H9 (cell line): ENCODE data around the gene ELAVL1. TPM values are rescaled to one million over a fixed set of nuclear protein-coding genes. Genes with fewer than 3 reads are reported as not detected.
A peak's percentile ranks its signal among the peaks of the same experiment; 100 is the strongest.

Experiments
- DNase-seq: peaks from one replicate; pipeline ENCODE4 v3.0.0-alpha.2; 2017
- H2AFZ ChIP-seq: one replicate; pipeline ENCODE4 v1.6.1; 2013; ENCODE audit warnings: mild to moderate bottlenecking, low read length, control low read depth, moderate library complexity
- H2AK5ac ChIP-seq: 2 replicates; pipeline ENCODE4 v1.6.1; 2013; ENCODE audit warnings: low read length, control low read depth, mixed read lengths; ENCODE audit not compliant: insufficient read length
- H2BK120ac ChIP-seq: one replicate; pipeline ENCODE4 v1.6.1; 2013; ENCODE audit warnings: low read depth, mild to moderate bottlenecking, low read length, control low read depth, inconsistent platforms; ENCODE audit not compliant: poor library complexity, severe bottlenecking
- H2BK12ac ChIP-seq: 2 replicates; pipeline ENCODE4 v1.6.1; 2013; ENCODE audit warnings: low read length, control low read depth, mixed read lengths, low read depth; ENCODE audit not compliant: insufficient read length
- H2BK15ac ChIP-seq: 2 replicates; pipeline ENCODE4 v1.6.1; 2013; ENCODE audit warnings: low read depth, low read length, control low read depth
- H2BK20ac ChIP-seq: one replicate; pipeline ENCODE4 v1.6.1; 2013; ENCODE audit warnings: low read depth, mild to moderate bottlenecking, low read length, control low read depth, inconsistent platforms; ENCODE audit not compliant: poor library complexity, severe bottlenecking
- H2BK5ac ChIP-seq: 2 replicates; pipeline ENCODE4 v1.6.1; 2013; ENCODE audit warnings: low read length, control low read depth, mixed read lengths; ENCODE audit not compliant: insufficient read length
- H3K14ac ChIP-seq: 2 replicates; pipeline ENCODE4 v1.6.1; 2013; ENCODE audit warnings: low read length, control low read depth; ENCODE audit not compliant: insufficient read depth
- H3K18ac ChIP-seq: 2 replicates; pipeline ENCODE4 v1.6.1; 2013; ENCODE audit warnings: low read depth, mild to moderate bottlenecking, mixed read lengths, low read length, control low read depth; ENCODE audit not compliant: insufficient read length
- H3K23ac ChIP-seq: 2 replicates; pipeline ENCODE4 v1.6.1; 2013; ENCODE audit warnings: low read length, control low read depth, mixed read lengths, low read depth; ENCODE audit not compliant: insufficient read length
- H3K23me2 ChIP-seq: 2 replicates; pipeline ENCODE4 v1.6.1; 2013; ENCODE audit warnings: low read depth, mild to moderate bottlenecking, mixed read lengths, low read length, control low read depth; ENCODE audit not compliant: insufficient read length, poor library complexity, severe bottlenecking
- H3K27ac ChIP-seq: 2 replicates; pipeline ENCODE4 v1.5.1; 2013; ENCODE audit warnings: low read length, control low read depth, mixed read lengths, low read depth; ENCODE audit not compliant: insufficient read length
- H3K27me3 ChIP-seq: 2 replicates; pipeline ENCODE4 v1.6.1; 2013; ENCODE audit warnings: low read length, control low read depth, inconsistent platforms; ENCODE audit not compliant: insufficient read depth
- H3K4ac ChIP-seq: 2 replicates; pipeline ENCODE4 v1.6.1; 2013; ENCODE audit warnings: low read depth, mild to moderate bottlenecking, control low read depth, inconsistent platforms, low read length, moderate library complexity
- H3K4me1 ChIP-seq: 2 replicates; pipeline ENCODE4 v1.6.1; 2013; ENCODE audit warnings: low read length, control low read depth, inconsistent platforms; ENCODE audit not compliant: insufficient read depth
- H3K4me2 ChIP-seq: 2 replicates; pipeline ENCODE4 v1.6.1; 2013; ENCODE audit warnings: low read length, control low read depth, mixed read lengths; ENCODE audit not compliant: insufficient read length, insufficient read depth
- H3K56ac ChIP-seq: 2 replicates; pipeline ENCODE4 v1.6.1; 2013; ENCODE audit warnings: low read depth, mild to moderate bottlenecking, mixed read lengths, low read length, control low read depth; ENCODE audit not compliant: insufficient read length
- H3K79me1 ChIP-seq: 2 replicates; pipeline ENCODE4 v1.6.1; 2013; ENCODE audit warnings: low read depth, mild to moderate bottlenecking, moderate library complexity, low read length, control low read depth, inconsistent platforms; ENCODE audit not compliant: insufficient read depth, poor library complexity, severe bottlenecking
- H3K79me2 ChIP-seq: 2 replicates; pipeline ENCODE4 v1.6.1; 2013; ENCODE audit warnings: low read length, control low read depth, inconsistent platforms; ENCODE audit not compliant: insufficient read depth
- H3K9ac ChIP-seq: 2 replicates; pipeline ENCODE4 v1.6.1; 2013; ENCODE audit warnings: low read length, control low read depth, mixed read lengths; ENCODE audit not compliant: insufficient read length; ENCODE audit errors: extremely low read depth
- H3K9me3 ChIP-seq: one replicate; pipeline ENCODE4 v1.6.1; 2013; ENCODE audit warnings: low read depth, low read length, inconsistent platforms; ENCODE audit not compliant: control insufficient read depth
- H3T11ph ChIP-seq: one replicate; pipeline ENCODE4 v1.6.1; 2013; ENCODE audit warnings: mild to moderate bottlenecking, low read length, control low read depth, inconsistent platforms
- H4K20me1 ChIP-seq: one replicate; pipeline ENCODE4 v1.6.1; 2013; ENCODE audit not compliant: control insufficient read depth, insufficient read length, insufficient read depth
- H4K5ac ChIP-seq: 2 replicates; pipeline ENCODE4 v1.6.1; 2013; ENCODE audit warnings: low read depth, mild to moderate bottlenecking, mixed read lengths, low read length, control low read depth; ENCODE audit not compliant: insufficient read length
- H4K8ac ChIP-seq: replicated peaks from 2 replicates; pipeline ENCODE4 v1.6.1; 2013; ENCODE audit warnings: low read length, control low read depth, mixed read lengths, low read depth; ENCODE audit not compliant: insufficient read length
- H4K91ac ChIP-seq: 2 replicates; pipeline ENCODE4 v1.6.1; 2013; ENCODE audit warnings: low read depth, mild to moderate bottlenecking, moderate library complexity, mixed read lengths, low read length, control low read depth; ENCODE audit not compliant: insufficient read length
- H3K27ac Mint-ChIP-seq, 3 experiments: 2 replicates in 2 of 3; 3 replicates in 1 of 3; pipeline ENCODE4 v1.8.0; 2020 to 2021; ENCODE audit warnings: mixed read lengths in 3 of 3, mild to moderate bottlenecking in 1 of 3, moderate library complexity in 1 of 3
- H3K27me3 Mint-ChIP-seq: 2 replicates; pipeline ENCODE4 v1.8.0; 2021; ENCODE audit warnings: low read depth, mild to moderate bottlenecking, moderate library complexity, mixed read lengths
- H3K36me3 Mint-ChIP-seq, 3 experiments: 2 replicates in 2 of 3; 3 replicates in 1 of 3; pipeline ENCODE4 v1.8.0; 2020 to 2021; ENCODE audit warnings: low read depth in 3 of 3, mixed read lengths in 3 of 3; ENCODE audit not compliant: insufficient read depth in 1 of 3
- H3K4me1 Mint-ChIP-seq, 2 experiments: 2 replicates each; pipeline ENCODE4 v1.8.0; 2020; ENCODE audit warnings: mixed read lengths in 2 of 2
- H3K4me3 Mint-ChIP-seq, 2 experiments: 2 replicates in 1 of 2; 3 replicates in 1 of 2; pipeline ENCODE4 v1.8.0; 2020 to 2021; ENCODE audit warnings: mild to moderate bottlenecking in 2 of 2, mixed read lengths in 2 of 2, moderate library complexity in 1 of 2
- H3K9me3 Mint-ChIP-seq, 2 experiments: 2 replicates in 1 of 2; 3 replicates in 1 of 2; pipeline ENCODE4 v1.8.0; 2020; ENCODE audit warnings: mild to moderate bottlenecking in 2 of 2, mixed read lengths in 2 of 2, moderate library complexity in 1 of 2
- CTCF ChIP-seq: fragments of 200-600 bp; sonication (generic); conservative IDR thresholded peaks from 3 replicates; pipeline ENCODE4 v1.8.0; 2021; ENCODE audit warnings: antibody characterized with exemption, mild to moderate bottlenecking
- WGBS: extraction: QIAGEN DNeasy Blood & Tissue Kit; methylation state at CpG from one replicate; pipeline ENCODE4 v1.1.7; 2013; ENCODE audit warnings: missing lambda C conversion rate, low lambda C conversion rate, mixed read lengths; ENCODE audit not compliant: insufficient read length; ENCODE audit errors: extremely low coverage; 5-methylcytosine and 5-hydroxymethylcytosine counted together
- total RNA-seq: library from RNA; stranded (reverse); gene quantifications from 2 replicates; pipeline ENCODE4 v1.2.1, GENCODE V29; 2021

Gene ELAVL1
- total RNA-seq, 1 experiment from 2014 or later, result 149 TPM

- Histone ChIP-seq H3K79me2 (peaks cover 3% of the 10 kb centered on the region; the same call in 1 of the 2 replicates), H4K5ac (no peak overlapping the region), H3K4ac (no peak overlapping the region), H3K56ac (no peak overlapping the region), H3K27me3 (no peaks in the 10 kb centered on the region), H3K9ac (peak overlapping the region; percentile 31), H3T11ph (no peak overlapping the region), H3K18ac (peak overlapping the region; percentile 3), H2AFZ (no peak overlapping the region), H3K23ac (no peak overlapping the region), H3K4me1 (no peaks in the 10 kb centered on the region), H3K9me3 (no peaks in the 10 kb centered on the region), H4K20me1 (no peaks in the 10 kb centered on the region), H3K23me2 (no peaks in the 10 kb centered on the region), H3K79me1 (peaks cover 9% of the 10 kb centered on the region), H2BK15ac (no peak overlapping the region), H2BK5ac (no peak overlapping the region), H3K14ac (peak overlapping the region; percentile 61; the same call in 1 of the 2 replicates), H3K4me2 (peak overlapping the region; percentile 60), H4K8ac (no peak overlapping the region), H2BK12ac (no peak overlapping the region), H4K91ac (no peak overlapping the region), H2AK5ac (no peak overlapping the region), H2BK120ac (no peak overlapping the region), H3K27ac (no peak overlapping the region), H2BK20ac (no peak overlapping the region)
- no peaks in the 10 kb centered on the region; the same call in 1 of the 2 replicates for H3K27me3 Mint-ChIP-seq
- DNase-seq, result peak; percentile 86
- peaks cover 18 to 28% (median 20%) of the 10 kb centered on the region in 3 experiments for H3K36me3 Mint-ChIP-seq
- no CpG with 5 or more reads among the region's 18 CpGs for WGBS
- H3K4me3 Mint-ChIP-seq, result peak overlapping the region; percentile 90 to 96
- H3K27ac Mint-ChIP-seq, result peak overlapping the region; percentile 99 to 100 (median 99)
- H3K9me3 Mint-ChIP-seq, result peaks cover 0 to 2% of the 10 kb centered on the region in 2 experiments; a peak in 2 of 5 replicates
- TF ChIP-seq CTCF, result peak; percentile 87
- peaks cover 3 to 10% of the 10 kb centered on the region in 2 experiments; a peak in 2 of 4 replicates for H3K4me1 Mint-ChIP-seq
Measured at GRCh38 chr19:7944177-7944761, 61.2 kb downstream of the ELAVL1 start.
